Breast epithelium (tissue), 4 donors: ENCODE results near the gene MED19. TPM values are rescaled to one million over a fixed set of nuclear protein-coding genes. Genes with fewer than 3 reads are reported as not detected.

Experiments used
- DNase-seq, 2 donors: peaks; one replicate each; pipeline ENCODE4 v3.0.0-alpha.2; 2019; ENCODE audit warnings: low spot score in 2 of 2
- H3K27ac ChIP-seq, 2 donors: fragments of 200-600 bp; sonication (generic) in 1 of 2; one replicate each; pipeline ENCODE4 v1.5.1; 2016 to 2019; ENCODE audit warnings: mild to moderate bottlenecking in 1 of 2
- H3K27me3 ChIP-seq, 2 donors: fragments of 200-600 bp; sonication (generic) in 1 of 2; one replicate each; pipeline versions ENCODE4 v1.5.1 to v1.6.0; 2017 to 2019; ENCODE audit warnings: control low read depth in 1 of 2, mild to moderate bottlenecking in 1 of 2
- H3K36me3 ChIP-seq: fragments of 200-600 bp; one replicate; pipeline ENCODE4 v1.5.1; 2019
- H3K4me1 ChIP-seq, 2 donors: fragments of 200-600 bp; sonication (generic); one replicate each; pipeline ENCODE4 v1.5.1; 2016 to 2019; ENCODE audit warnings: control low read depth in 1 of 2
- H3K4me3 ChIP-seq, 3 donors: fragments of 200-600 bp; sonication (generic); 1 replicate in 2 of 3; 2 replicates in 1 of 3; pipeline ENCODE4 v1.5.1; 2016 to 2019; ENCODE audit warnings: mild to moderate bottlenecking in 3 of 3, moderate library complexity in 2 of 3
- H3K9me3 ChIP-seq, 2 donors: fragments of 200-600 bp; sonication (generic) in 1 of 2; one replicate each; pipeline ENCODE4 v1.5.1; 2016 to 2019; ENCODE audit warnings: control low read depth in 1 of 2
- POLR2A ChIP-seq: fragments of 450-650 bp; IDR thresholded peaks from one replicate; pipeline ENCODE4 v1.6.1; 2016; ENCODE audit warnings: antibody characterized with exemption, mild to moderate bottlenecking, moderate library complexity
- POLR2AphosphoS5 ChIP-seq, 3 donors: sonication (generic); formaldehyde crosslinking; IDR thresholded peaks; one replicate each; pipeline ENCODE4 v1.6.1; 2017; ENCODE audit warnings: antibody characterized with exemption in 3 of 3
- intact Hi-C: fragments of 100-400 bp; cut with DNase I; formaldehyde crosslinking; loops from one replicate; pipeline ENCODE4 v1.15.1; 2023; ENCODE audit warnings: low total_unique reads
- total RNA-seq, 3 donors: library from RNA; depleted of rRNA; stranded (reverse); fragments of >200 nt; gene quantifications; one replicate each; pipeline ENCODE4 v1.1.0, GENCODE V29; 2016
- TF ChIP-seq, protein P1 (sequence below), 3 donors: fragments of 450-650 bp; IDR thresholded peaks; one replicate each; pipeline ENCODE4 v1.5.1; 2016 to 2017; ENCODE audit warnings: antibody characterized with exemption in 3 of 3, mild to moderate bottlenecking in 3 of 3, moderate library complexity in 3 of 3

The MED19 gene
- total RNA-seq, 3 donors from 2014 or later: 18.7 to 27.7 (median 20.6) TPM

DNA sequence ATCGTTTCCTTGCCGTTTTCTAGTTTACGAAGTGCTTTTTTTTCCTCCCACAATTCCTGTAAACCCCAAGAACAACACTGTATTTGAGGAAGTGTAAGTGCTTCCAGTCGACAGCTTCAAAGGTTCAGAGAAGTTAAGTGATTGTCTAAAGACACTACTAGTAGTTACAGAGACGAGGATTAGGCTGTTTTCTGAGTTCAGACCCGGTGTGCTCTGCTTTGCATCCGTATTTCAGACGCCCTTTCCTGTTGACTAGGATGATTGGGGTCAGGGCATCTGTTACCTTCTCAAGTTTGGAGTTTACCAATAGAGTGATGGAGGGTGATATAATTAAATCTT is 54.0 kb downstream of the MED19 start:
- no peaks in the 10 kb centered on the region for H3K27me3 ChIP-seq
- H3K27ac ChIP-seq: peak overlapping the region; percentile 93
- intact Hi-C loops: no loop called here
- H3K4me3 ChIP-seq: peak overlapping the region; percentile 61 to 80 (median 64)
- H3K36me3 ChIP-seq: peaks cover 11% of the 10 kb centered on the region
- TF ChIP-seq, protein P1, sequence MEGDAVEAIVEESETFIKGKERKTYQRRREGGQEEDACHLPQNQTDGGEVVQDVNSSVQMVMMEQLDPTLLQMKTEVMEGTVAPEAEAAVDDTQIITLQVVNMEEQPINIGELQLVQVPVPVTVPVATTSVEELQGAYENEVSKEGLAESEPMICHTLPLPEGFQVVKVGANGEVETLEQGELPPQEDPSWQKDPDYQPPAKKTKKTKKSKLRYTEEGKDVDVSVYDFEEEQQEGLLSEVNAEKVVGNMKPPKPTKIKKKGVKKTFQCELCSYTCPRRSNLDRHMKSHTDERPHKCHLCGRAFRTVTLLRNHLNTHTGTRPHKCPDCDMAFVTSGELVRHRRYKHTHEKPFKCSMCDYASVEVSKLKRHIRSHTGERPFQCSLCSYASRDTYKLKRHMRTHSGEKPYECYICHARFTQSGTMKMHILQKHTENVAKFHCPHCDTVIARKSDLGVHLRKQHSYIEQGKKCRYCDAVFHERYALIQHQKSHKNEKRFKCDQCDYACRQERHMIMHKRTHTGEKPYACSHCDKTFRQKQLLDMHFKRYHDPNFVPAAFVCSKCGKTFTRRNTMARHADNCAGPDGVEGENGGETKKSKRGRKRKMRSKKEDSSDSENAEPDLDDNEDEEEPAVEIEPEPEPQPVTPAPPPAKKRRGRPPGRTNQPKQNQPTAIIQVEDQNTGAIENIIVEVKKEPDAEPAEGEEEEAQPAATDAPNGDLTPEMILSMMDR (IDR thresholded peaks at IDR 0.05): no peak
- TF ChIP-seq POLR2AphosphoS5 (IDR thresholded peaks at IDR 0.05) (no peak), POLR2A (no peak)
- H3K9me3 ChIP-seq: no peaks in the 10 kb centered on the region
- no peaks in the 10 kb centered on the region for H3K4me1 ChIP-seq
- DNase-seq: no peak

DNA sequence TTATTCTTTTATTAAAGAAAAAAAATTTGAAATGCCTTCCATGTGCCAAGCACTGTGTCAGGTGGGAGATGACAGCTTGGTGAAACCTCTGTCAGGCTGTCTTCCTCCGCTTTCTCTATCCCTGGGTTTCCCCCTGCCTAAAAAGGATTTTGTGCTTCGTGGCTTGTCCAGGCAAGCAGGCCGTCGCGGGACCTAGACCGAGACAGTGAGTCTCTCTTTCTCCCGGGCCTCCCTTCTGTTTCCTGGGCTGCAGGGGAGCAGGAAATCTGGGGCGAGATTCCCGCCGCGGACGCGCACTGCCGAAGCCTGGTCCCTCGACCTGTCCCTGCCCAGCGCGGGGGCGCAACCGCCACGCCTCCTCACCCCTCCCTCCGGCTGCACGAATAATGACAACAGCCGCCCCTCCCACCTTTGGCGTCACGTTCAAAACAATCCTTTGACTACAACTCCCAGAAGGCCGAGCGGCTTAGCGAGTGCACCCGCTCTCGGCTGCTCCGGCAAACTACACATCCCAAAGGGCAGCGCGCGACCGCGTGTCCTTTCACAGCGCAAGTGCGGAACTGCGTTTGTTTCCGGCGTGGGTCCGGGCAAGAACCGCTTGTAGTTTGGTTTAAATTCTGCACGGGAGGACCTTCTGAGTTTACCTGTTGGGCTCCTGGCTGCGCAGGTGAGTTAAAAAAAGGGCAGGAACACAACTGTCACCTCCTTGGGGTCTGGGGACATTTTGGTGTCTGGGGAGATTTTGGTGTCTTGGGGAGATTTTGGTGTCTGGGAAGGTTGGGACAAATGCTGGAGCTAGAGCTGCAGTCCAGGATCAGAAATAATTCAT is 54.6 kb downstream of the MED19 start, which contains the start of gene CLP1:
Gene CLP1, plus strand, starts transcription at position 569 of the 829 bp plus-strand sequence. CDS start 1,715 bp downstream, outside the sequence.
- TF ChIP-seq POLR2AphosphoS5 (IDR thresholded peaks at IDR 0.05): peak in 2 of 3 donors; percentile 84 to 93
- peak; percentile 27 for TF ChIP-seq POLR2A
- TF ChIP-seq, protein P1 (IDR thresholded peaks at IDR 0.05): no peak
- H3K27ac ChIP-seq: peak within 1 kb of the TSS; percentile 93
- no peaks in the 10 kb centered on the region for H3K4me1 ChIP-seq
- no peaks in the 10 kb centered on the region for H3K9me3 ChIP-seq
- H3K27me3 ChIP-seq: no peaks in the 10 kb centered on the region
- H3K36me3 ChIP-seq: peaks cover 11% of the 10 kb centered on the region
- DNase-seq: peak; percentile 99 to 100
- intact Hi-C loops: no loop called here
- H3K4me3 ChIP-seq: peak within 1 kb of the TSS; percentile 61 to 80 (median 64)

DNA sequence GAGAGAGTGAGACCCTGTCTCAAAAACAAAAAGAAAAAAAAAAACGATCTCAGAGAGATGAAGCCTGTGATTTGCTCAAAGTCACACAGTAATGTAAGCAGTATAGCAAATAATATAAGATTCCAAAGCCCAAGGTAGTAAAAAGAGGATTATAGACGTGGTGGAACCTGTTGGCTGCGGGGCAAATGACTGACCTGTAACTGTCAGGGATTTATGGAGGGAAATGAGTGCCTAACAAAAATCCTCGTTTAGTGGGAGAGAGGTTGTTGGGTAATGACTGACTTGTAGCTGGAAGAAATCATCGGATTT is 55.2 kb downstream of the MED19 start:
- H3K4me1 ChIP-seq: no peaks in the 10 kb centered on the region
- no peaks in the 10 kb centered on the region for H3K27me3 ChIP-seq
- H3K27ac ChIP-seq: peak overlapping the region; percentile 93
- peaks cover 11% of the 10 kb centered on the region for H3K36me3 ChIP-seq
- TF ChIP-seq, protein P1 (IDR thresholded peaks at IDR 0.05): no peak
- TF ChIP-seq POLR2A (no peak), POLR2AphosphoS5 (IDR thresholded peaks at IDR 0.05) (no peak)
- no peak for DNase-seq
- H3K4me3 ChIP-seq: peak overlapping the region; percentile 61 to 80 (median 64)
- intact Hi-C loops: no loop called here
- no peaks in the 10 kb centered on the region for H3K9me3 ChIP-seq

Other genes starting within 250 kb of the MED19 start
- 10 to 100 TPM; 12.0 to 23.4 (median 13.4) TPM for gene SLC43A1, start 196.5 kb downstream of the MED19 start, total RNA-seq
- 10 to 100 TPM; 37.2 to 56.4 (median 45.9) TPM for gene TIMM10, start 181.5 kb downstream of the MED19 start, total RNA-seq
- gene SMTNL1, start 174.6 kb downstream of the MED19 start, total RNA-seq: not detected
- 10 to 100 TPM; 25.9 to 66.2 (median 48.1) TPM for gene UBE2L6, start 144.5 kb downstream of the MED19 start, total RNA-seq
- 100 to 1,000 TPM; 421 to 823 (median 479) TPM for gene SERPING1, start 114.5 kb downstream of the MED19 start, total RNA-seq
- gene YPEL4, start 62.3 kb downstream of the MED19 start, total RNA-seq: 1 to 10 TPM; 1.1 to 2.3 (median 2.0) TPM
- 10 to 100 TPM; 15.4 to 17.7 (median 17.7) TPM for gene CLP1, start 54.5 kb downstream of the MED19 start, total RNA-seq
- 10 to 100 TPM; 39.3 to 50.2 (median 39.8) TPM for gene ZDHHC5, start 44.1 kb downstream of the MED19 start, total RNA-seq
- 10 to 100 TPM; 45.8 to 80.1 (median 66.2) TPM for gene TMX2, start 378 bp upstream of the MED19 start, total RNA-seq
- 100 to 1,000 TPM in 2 of 3 donors, 10 to 100 TPM in 1; 84.3 to 153 (median 153) TPM for gene SELENOH, start 29.3 kb upstream of the MED19 start, total RNA-seq
- not detected for gene BTBD18, start 39.6 kb upstream of the MED19 start, total RNA-seq
- gene CTNND1, start 49.6 kb upstream of the MED19 start, total RNA-seq: 100 to 1,000 TPM in 2 of 3 donors, 10 to 100 TPM in 1; 82.1 to 259 (median 175) TPM